ENCODE data around the gene IGSF6.
A peak's percentile ranks its signal among the peaks of the same experiment; 100 is the strongest.
"Not testable (repeated sequence)": the region's sequence is repeated elsewhere in the genome, so short reads cannot be mapped to it uniquely, and the experiment has no call there.

IGSF6 gene

GRCh38 chr16:21651515-21651914 lies 893 bp downstream of the IGSF6 start:
- DNase-seq: no peak

GRCh38 chr16:21650521-21650920 lies 1.9 kb downstream of the IGSF6 start:
- peak; percentile 81 for DNase-seq

DNA sequence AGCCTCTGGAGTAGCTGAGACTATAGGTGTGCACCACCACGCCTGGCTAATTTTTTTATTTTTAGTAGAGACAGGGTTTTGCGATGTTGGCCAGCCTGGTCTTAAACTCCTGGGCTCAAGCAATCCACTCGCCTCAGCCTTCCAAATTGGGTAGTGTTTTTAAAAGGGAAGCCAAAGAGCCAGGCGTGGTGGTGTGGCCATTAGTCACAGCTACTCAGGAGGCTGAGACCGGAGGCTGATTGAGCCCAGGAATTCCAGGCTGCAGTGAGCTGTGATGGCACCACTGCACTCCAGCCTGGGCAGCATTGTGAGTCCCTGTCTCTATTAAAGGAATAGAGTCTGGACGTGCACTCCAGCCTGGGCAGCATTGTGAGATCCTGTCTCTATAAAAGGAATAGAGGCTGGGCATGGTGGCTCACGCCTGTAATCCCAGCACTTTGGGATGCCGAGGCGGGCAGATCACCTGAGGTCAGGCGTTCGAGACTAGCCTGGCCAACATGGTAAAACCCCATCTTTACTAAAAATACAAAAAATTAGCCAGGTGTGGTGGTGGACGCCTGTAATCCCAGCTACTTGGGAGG lies 2.5 kb downstream of the IGSF6 start:
- DNase-seq: not testable (repeated sequence)

- no peak for DNase-seq
These were observed 4.7 kb downstream of the IGSF6 start for GRCh38 chr16:21647562-21648164.

- no peak for DNase-seq
These were observed 5.5 kb downstream of the IGSF6 start for GRCh38 chr16:21646721-21647561.

- no peak for DNase-seq
These were observed 6.3 kb downstream of the IGSF6 start for GRCh38 chr16:21646091-21646490.

- no peak for DNase-seq
These were observed 7.1 kb downstream of the IGSF6 start for GRCh38 chr16:21645261-21645721.

DNA sequence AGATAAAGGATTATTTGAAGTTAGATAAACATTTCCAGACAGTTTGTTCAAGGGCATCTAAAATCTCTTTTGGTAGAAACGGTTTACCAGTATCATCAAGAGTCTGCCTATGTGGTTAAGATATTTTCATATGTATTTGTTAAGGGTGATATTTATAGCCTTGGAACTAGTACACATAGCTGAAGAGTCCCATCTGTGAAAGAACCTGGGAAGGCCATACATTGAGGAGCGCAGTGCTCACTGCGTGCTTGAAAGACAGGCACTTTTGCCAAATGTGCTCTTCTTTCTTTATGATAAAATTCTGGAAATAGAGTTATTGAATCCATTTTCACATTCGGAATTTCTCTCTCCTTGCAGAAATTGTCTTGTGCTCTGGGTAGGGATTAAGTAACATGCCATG lies 7.7 kb downstream of the IGSF6 start:
- DNase-seq: no peak

DNA sequence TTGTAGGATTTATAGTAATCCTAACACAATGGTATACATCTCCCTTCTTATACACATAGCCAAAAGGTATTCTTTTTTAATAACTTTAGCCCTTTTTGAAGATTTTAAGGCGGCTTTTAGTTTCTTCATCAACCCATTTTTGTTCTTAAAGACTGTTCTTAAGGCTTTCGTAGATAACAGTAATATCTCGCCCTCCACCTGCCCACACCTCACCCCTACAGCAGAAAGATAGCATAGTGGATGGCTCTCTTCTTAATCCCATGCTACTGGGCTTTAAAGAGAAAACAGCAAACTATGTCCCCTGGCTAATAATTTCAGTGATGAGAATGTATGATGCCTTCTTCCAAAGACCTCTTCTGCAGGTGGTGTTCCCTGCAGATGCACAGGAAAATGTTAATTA lies 8.6 kb downstream of the IGSF6 start:
- no peak for DNase-seq

- DNase-seq: no peak
These were observed 9.5 kb downstream of the IGSF6 start for GRCh38 chr16:21642861-21643260.

- no peak for DNase-seq
These were observed 10.5 kb downstream of the IGSF6 start for GRCh38 chr16:21641916-21642315.

DNA sequence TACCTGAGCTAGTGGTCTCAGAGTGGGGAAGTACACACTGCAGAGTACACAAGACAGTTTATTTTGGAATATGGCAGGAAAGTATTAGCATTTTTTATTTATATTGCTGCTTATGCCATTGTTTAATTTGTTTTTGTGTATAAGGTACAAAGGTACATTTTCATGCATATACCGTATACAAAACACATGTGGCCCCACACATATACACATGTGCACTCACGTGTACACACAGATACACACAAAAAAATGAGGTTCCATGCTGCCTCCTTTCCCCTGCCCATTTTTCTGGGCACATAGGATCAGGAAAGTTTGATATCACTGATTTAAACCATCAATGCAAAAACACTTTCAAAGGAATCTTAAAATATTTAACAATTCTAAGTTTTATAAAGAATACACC lies 12.9 kb downstream of the IGSF6 start:
- no peak for DNase-seq

GRCh38 chr16:21638573-21638975 lies 13.8 kb downstream of the IGSF6 start:
- DNase-seq: no peak

GRCh38 chr16:21637032-21637968 lies 15.1 kb downstream of the IGSF6 start:
- DNase-seq: no peak

DNA sequence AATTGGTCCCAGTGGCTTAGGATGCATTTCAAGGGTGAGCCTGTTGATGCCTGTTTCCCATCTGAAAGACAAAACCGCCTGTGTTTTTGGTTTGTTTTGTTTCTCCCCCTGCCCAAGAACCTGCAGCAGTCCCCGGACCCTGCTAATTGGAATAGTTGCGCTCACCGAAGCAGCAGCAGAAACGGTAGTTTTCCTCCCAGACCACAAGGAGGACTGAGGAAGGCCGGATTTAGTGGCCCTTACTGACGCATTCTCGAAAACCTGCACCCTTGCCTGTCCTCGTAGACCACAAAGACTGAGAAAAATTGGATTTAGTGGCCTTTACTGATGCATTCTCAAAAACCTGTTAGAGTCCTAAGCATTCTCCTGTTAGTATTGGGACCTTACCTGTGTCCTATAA lies 16.7 kb downstream of the IGSF6 start:
- not testable (repeated sequence) for DNase-seq

GRCh38 chr16:21634216-21634615 lies 18.2 kb downstream of the IGSF6 start:
- no peak for DNase-seq

DNA sequence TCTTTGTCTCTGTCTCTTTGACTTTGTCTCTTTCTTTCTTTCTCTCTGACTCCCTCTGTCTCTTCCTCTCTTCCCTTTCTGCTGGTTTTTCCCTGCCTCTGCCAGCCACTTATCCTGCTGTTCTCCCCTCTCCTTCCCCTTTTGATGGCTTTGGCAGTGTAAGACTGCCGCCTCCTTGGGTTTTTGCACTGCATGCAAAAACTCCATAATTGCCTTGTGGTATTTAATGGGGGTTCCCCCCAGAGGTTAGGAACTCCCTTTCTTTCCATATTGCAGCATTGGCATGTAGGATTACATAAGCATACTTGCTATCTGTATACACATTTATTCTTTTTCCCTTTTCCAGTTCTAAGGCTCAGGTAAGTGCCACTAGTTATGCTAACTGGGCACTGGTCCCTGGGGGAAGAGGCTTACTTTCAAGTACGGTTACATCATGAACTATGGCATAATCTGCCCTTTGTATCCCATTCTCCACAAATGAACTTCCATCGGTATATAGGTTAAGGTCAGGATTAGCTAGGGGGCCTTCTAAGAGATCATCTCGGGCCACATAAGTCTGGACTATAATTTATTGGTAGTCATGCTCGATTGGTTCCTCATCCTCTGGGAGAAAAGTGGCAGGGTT lies 20.3 kb downstream of the IGSF6 start:
- DNase-seq: not testable (repeated sequence)

DNA sequence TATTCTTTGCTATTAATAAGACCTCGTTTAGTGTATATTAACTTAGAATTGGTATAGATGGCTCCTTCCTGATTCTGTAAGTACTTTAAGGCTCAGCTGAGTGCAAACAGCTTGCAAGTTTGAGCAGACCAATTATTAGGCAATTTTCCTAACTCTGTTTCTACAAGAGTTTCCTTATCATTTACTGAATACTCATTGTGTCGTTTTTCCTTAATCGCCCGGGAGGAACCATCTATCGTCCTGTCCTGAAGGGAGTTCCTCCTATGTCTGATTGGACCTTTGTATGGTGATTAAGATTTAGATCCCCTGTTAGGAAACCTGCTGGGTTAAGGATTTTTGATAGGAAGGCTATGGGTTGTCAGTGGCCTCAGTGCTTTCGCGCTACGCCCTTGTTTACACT lies 21.0 kb downstream of the IGSF6 start:
- DNase-seq: not testable (repeated sequence)

DNA sequence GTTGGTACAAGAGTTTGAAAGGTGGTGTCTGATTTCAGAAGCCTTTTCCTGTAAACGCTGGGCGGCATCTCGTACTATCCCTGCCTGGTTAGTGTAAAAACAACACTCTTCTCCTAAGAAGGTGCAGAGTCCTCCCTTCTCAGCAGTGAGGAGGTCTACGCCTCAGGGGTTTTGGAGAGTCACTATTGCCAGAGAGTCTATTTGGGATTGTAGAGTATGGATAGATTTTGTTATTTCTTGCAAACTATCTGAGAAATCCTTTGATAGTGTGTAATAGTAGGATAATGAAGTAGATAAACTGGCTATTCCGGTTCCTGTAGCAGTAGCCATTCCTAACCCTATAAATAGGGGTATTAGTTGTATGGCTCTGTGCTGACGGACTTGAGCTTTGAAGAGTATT lies 21.5 kb downstream of the IGSF6 start:
- DNase-seq: not testable (repeated sequence)

DNA sequence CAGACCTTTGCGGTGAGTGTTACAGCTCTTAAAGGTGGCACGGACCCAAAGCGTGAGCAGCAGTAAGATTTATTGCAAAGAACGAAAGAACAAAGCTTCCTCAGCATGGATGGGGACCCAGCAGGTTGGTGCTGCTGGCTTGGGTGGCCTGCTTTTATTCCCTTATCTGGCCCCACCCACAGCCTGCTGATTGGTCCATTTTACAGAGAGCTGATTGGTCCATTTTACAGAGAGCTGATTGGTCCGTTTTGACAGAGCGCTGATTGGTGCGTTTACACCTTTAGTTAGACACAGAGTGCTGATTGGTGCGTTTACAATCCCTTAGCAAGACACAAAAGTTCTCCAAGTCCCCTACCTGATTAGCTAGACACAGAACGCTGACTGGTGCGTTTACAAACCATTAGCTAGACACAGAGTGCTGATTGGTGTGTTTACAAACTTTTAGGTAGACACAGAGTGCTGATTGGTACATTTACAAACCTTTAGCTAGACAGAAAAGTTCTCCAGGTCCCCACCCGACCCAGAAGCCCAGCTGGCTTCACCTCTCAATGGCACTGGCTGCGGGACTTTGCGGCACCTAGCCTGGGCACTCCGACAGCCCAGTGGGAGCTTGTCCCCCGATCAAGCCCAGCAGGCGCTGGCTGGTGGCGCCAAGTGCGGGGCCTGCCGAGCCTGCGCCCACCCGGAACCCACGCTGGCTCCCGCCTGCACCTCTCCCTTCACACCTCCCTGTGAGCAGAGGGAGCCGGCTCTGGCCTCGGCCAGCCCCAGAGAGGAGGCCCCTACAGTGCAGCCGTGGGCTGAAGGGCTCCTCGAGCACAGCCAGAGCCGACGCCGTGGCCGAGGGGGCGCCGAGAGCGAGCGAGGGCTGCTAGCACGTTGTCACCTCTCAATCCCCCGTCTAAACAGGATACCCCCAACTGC lies 22.5 kb downstream of the IGSF6 start:
- DNase-seq: not testable (repeated sequence)

- DNase-seq: no peak
These were observed 23.6 kb downstream of the IGSF6 start for GRCh38 chr16:21628772-21629171.
